ENCODE data around the gene ONECUT3. TPM values are rescaled to one million over a fixed set of nuclear protein-coding genes. Genes with fewer than 3 reads are reported as not detected.

The ONECUT3 gene
- total and polyA plus RNA-seq, 10 of the 15 experiments (the other 5 are each of a cell fraction or from before 2014, with no cell fraction given): not detected

- TF ChIP-seq, protein P1, sequence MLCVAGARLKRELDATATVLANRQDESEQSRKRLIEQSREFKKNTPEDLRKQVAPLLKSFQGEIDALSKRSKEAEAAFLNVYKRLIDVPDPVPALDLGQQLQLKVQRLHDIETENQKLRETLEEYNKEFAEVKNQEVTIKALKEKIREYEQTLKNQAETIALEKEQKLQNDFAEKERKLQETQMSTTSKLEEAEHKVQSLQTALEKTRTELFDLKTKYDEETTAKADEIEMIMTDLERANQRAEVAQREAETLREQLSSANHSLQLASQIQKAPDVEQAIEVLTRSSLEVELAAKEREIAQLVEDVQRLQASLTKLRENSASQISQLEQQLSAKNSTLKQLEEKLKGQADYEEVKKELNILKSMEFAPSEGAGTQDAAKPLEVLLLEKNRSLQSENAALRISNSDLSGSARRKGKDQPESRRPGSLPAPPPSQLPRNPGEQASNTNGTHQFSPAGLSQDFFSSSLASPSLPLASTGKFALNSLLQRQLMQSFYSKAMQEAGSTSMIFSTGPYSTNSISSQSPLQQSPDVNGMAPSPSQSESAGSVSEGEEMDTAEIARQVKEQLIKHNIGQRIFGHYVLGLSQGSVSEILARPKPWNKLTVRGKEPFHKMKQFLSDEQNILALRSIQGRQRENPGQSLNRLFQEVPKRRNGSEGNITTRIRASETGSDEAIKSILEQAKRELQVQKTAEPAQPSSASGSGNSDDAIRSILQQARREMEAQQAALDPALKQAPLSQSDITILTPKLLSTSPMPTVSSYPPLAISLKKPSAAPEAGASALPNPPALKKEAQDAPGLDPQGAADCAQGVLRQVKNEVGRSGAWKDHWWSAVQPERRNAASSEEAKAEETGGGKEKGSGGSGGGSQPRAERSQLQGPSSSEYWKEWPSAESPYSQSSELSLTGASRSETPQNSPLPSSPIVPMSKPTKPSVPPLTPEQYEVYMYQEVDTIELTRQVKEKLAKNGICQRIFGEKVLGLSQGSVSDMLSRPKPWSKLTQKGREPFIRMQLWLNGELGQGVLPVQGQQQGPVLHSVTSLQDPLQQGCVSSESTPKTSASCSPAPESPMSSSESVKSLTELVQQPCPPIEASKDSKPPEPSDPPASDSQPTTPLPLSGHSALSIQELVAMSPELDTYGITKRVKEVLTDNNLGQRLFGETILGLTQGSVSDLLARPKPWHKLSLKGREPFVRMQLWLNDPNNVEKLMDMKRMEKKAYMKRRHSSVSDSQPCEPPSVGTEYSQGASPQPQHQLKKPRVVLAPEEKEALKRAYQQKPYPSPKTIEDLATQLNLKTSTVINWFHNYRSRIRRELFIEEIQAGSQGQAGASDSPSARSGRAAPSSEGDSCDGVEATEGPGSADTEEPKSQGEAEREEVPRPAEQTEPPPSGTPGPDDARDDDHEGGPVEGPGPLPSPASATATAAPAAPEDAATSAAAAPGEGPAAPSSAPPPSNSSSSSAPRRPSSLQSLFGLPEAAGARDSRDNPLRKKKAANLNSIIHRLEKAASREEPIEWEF (IDR thresholded peaks at IDR 0.05; ENCODE audit: insufficient replicate concordance, low read depth, low read length): no peak
- no peak for TF ChIP-seq SUPT20H (IDR thresholded peaks at IDR 0.05; ENCODE audit: borderline replicate concordance, control insufficient read depth, low read depth, low read length)
- TF ChIP-seq, protein P2, sequence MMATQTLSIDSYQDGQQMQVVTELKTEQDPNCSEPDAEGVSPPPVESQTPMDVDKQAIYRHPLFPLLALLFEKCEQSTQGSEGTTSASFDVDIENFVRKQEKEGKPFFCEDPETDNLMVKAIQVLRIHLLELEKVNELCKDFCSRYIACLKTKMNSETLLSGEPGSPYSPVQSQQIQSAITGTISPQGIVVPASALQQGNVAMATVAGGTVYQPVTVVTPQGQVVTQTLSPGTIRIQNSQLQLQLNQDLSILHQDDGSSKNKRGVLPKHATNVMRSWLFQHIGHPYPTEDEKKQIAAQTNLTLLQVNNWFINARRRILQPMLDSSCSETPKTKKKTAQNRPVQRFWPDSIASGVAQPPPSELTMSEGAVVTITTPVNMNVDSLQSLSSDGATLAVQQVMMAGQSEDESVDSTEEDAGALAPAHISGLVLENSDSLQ (IDR thresholded peaks at IDR 0.05): no peak
Measured at GRCh38 chr19:1704339-1704738, 49.0 kb upstream of the ONECUT3 start (continued).

DNA sequence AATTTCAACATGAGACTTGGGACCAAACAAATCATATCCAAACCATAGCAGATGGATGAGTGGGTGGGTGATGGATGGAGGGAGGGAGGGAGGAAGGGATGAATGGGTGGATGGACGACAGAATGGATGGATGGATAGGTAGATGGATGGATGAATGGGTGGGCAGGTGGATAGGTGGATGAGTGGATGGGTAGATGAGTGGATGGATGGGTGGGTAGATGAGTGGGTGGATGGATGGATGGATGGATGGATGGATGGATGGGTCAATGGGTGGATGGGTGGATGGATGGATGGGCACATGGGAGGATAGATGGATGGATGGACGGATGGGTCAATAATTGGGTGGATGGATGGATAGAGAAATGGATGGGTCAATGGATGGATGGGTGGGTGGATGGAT lies 47.9 kb upstream of the ONECUT3 start:
- Histone ChIP-seq H3K4me1 (ENCODE audit: control insufficient read depth, insufficient read depth, low read length) (no peaks in the 10 kb centered on the region), H3K79me2 (ENCODE audit: control insufficient read depth, insufficient read depth, low read length) (no peaks in the 10 kb centered on the region), H3K4me2 (ENCODE audit: control insufficient read depth, insufficient read depth) (no peak overlapping the region), H3K9ac (ENCODE audit: control insufficient read depth, insufficient read depth, low read length) (no peak overlapping the region), H3K27me3 (replicated peaks in 1 of 2; ENCODE audit: control insufficient read depth in 2 of 2, insufficient read depth in 2 of 2, low read length in 1 of 2) (no peaks in the 10 kb centered on the region; a peak in 2 of 4 replicates), H3K4me3 (no peak overlapping the region), H3K9me3 (replicated peaks; ENCODE audit: control insufficient read depth, insufficient read depth, low read length) (no peaks in the 10 kb centered on the region; the same call in 2 of the 3 replicates), H3K36me3 (ENCODE audit: control insufficient read depth in 2 of 2, insufficient read depth in 2 of 2, low read length in 1 of 2) (no peaks in the 10 kb centered on the region), H2AFZ (ENCODE audit: control insufficient read depth, low read depth, low read length) (no peak overlapping the region), H4K20me1 (ENCODE audit: control insufficient read depth, insufficient read depth) (no peaks in the 10 kb centered on the region), H3K27ac (ENCODE audit: control insufficient read depth, insufficient read depth) (no peak overlapping the region)
- 50% methylated on average over 1 of the region's 2 CpGs for WGBS (ENCODE audit: insufficient coverage, insufficient replicate concordance, low lambda C conversion rate, missing lambda C conversion rate)
- RAD21 ChIA-PET (ENCODE audit: unreplicated experiment): no interaction called here
- ATAC-seq (no peak), DNase-seq (ENCODE audit: low read depth, low spot score) (no peak), FAIRE-seq (no peak)
- intact Hi-C loops (cut with micrococcal nuclease; ENCODE audit: unreplicated experiment): no loop called here
- in situ Hi-C loops (cut with MboI): no loop called here
- SMC1A ChIA-PET (ENCODE audit: uncharacterized antibody, unreplicated experiment): no interaction called here
- CTCF ChIA-PET: no interaction called here
- BruUV-seq (replicated peaks): no TSS peak
- POLR2A ChIA-PET: no interaction called here
- no peak for TF ChIP-seq ZNF687 (IDR thresholded peaks at IDR 0.05)
- no peak for TF ChIP-seq ZBTB33 (IDR thresholded peaks at IDR 0.05)
- TF ChIP-seq CEBPB (IDR thresholded peaks at IDR 0.05; ENCODE audit: borderline replicate concordance in 1 of 2, low read depth in 2 of 2, low read length in 2 of 2): no peak
- TF ChIP-seq POLR2AphosphoS2 (IDR thresholded peaks at IDR 0.05; ENCODE audit: low read depth, low read length): no peak
- TF ChIP-seq NFYA (IDR thresholded peaks at IDR 0.05; ENCODE audit: borderline replicate concordance, low read depth, low read length): no peak
